Right kidney (tissue), 1 donor: ENCODE measurements around the gene ACAN.

Experiments used
- DNase-seq: peaks from one replicate; pipeline ENCODE4 v3.0.0-alpha.2; 2016

Gene ACAN

DNA sequence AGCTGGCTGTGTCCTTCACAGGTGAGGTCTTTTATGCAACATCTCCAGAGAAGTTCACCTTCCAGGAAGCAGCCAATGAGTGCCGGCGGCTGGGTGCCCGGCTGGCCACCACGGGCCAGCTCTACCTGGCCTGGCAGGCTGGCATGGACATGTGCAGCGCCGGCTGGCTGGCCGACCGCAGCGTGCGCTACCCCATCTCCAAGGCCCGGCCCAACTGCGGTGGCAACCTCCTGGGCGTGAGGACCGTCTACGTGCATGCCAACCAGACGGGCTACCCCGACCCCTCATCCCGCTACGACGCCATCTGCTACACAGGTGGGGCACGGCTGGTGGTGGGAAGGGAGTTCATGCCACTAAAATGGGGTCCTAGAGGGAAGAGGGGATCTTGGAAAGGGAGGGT lies 40.1 kb downstream of the ACAN start:
- no peak for DNase-seq

DNA sequence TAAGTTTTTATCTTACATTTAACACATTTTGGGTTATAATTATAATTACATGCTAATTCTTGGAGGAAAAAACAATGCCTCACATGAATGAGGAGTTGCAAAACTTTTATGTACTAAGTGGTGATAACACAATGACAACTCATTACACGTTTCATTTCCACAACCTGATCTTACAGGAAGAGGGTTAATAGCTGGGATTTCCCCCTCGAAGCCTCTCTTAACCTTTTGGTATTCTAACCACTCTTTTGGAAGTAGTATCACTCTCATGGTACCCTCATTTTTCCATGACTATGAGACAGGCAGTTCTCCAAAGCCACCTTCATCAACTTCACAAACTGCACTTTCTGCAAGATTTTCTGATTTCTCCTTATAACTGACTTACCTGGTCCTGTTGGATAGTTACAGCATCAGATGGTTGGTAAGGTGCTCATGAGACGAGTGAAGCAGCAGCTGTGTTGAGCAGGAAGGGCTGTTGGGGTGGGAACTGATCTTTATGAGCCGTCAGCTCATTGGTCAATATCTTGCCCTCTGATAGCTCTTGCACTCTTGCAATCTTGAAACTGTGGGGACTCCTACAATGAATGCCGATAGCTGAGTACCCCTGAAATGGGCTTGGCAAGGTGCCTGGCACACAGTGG lies 41.6 kb downstream of the ACAN start:
- no peak for DNase-seq

DNA sequence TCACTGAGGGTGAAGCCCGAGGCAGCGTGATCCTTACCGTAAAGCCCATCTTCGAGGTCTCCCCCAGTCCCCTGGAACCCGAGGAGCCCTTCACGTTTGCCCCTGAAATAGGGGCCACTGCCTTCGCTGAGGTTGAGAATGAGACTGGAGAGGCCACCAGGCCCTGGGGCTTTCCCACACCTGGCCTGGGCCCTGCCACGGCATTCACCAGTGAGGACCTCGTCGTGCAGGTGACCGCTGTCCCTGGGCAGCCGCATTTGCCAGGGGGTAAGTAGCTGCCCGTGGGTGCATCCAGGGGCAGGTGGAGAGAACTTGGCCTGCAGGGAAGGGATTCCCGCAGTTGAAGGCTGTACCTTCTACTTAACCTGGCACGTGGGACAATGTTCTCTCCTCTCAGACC lies 42.4 kb downstream of the ACAN start:
- DNase-seq: no peak

DNA sequence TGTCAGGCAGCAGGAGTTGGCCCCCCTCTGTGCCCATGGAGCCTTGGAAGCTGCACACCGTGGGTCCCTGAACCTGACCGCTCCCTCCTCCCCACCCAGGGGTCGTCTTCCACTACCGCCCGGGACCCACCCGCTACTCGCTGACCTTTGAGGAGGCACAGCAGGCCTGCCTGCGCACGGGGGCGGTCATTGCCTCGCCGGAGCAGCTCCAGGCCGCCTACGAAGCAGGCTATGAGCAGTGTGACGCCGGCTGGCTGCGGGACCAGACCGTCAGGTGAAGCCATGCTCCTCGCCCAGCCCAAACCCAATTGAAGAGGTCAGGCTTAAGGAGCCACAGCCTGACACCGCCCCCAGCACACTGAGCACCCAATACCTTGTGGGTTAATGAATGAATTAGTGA lies 43.9 kb downstream of the ACAN start:
- no peak for DNase-seq

DNA sequence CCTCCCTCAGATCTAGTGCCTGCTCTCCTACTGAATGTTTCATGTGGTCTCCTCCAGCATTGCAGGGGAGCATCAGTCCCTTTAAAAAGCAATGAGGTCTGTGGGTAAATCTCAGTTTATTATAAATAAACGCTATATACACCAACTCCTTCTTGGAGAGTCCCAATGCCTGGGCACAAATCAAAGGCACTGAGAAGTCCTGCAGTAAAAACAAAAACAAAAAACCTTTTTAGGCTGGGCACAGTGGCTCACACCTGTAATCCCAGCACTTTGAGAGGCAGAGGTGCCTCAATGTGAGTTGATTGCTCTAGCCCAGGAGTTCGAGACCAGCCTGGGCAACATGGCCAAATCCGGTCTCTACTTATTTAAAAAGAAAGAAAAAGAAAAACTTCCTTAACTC lies 45.0 kb downstream of the ACAN start:
- no peak for DNase-seq

DNA sequence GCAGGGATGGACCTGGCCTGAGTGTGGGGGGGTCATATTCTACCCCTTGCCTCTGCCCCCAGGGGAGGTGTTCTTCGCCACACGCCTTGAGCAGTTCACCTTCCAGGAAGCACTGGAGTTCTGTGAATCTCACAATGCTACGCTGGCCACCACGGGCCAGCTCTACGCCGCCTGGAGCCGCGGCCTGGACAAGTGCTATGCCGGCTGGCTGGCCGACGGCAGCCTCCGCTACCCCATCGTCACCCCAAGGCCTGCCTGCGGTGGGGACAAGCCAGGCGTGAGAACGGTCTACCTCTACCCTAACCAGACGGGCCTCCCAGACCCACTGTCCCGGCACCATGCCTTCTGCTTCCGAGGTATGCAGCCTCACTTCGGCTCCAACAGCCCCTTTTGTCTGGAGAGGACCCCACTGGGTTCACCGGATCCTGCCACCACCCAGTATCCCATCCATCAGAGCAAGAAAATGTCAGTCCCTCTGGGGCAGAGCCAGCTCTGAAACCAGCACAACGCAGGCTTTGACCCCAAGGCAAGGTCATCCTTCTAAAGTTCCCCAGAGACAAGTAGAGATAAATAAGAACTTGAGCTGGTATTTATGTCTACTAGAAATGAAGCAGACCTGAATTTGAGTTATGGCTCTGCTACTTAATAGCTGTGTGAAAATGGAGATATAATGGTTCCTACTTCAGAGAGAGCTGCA lies 46.3 kb downstream of the ACAN start:
- peak; percentile 15 for DNase-seq

DNA sequence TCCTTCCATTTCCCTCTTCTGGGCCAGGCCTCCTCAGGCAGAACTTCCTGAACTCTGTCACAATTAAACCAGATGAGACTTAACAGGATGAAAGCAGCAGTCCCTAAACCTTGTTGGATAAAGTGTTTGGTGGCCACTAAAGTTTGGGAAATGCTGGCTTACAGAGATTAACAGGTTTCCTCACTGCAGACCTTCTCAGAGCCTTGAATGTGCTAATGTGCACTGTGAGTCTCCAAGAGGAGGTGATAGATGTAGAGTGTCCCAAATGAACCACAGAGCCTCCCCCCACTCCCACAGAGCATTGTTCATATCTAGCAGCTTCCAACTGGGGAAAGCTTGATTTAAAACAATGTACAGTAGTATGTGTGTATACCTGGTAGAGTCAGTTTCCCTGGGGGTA lies 49.2 kb downstream of the ACAN start:
- no peak for DNase-seq

DNA sequence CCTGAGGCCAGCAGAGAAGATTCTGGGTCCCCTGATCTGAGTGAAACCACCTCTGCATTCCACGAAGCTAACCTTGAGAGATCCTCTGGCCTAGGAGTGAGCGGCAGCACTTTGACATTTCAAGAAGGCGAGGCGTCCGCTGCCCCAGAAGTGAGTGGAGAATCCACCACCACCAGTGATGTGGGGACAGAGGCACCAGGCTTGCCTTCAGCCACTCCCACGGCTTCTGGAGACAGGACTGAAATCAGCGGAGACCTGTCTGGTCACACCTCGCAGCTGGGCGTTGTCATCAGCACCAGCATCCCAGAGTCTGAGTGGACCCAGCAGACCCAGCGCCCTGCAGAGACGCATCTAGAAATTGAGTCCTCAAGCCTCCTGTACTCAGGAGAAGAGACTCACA lies 55.7 kb downstream of the ACAN start:
- DNase-seq: no peak

DNA sequence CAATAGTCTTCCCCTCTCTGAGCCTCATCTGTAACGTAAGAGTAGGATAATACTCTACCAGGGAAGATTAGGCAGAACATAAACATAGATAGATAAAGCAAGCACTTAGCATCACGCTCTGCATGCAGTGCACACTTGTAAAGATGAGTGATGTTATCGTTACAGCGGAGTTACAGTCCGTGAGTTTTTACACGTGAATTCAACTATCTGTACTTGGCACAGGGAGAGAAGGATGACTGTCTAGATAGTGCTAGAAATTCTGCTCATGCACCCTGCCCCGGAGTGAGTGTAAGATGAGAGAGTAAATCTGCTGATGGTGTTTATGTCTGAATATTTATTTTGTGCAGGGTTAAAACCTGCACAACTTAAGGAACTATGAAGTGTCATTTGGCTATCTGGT lies 56.3 kb downstream of the ACAN start:
- DNase-seq: no peak

DNA sequence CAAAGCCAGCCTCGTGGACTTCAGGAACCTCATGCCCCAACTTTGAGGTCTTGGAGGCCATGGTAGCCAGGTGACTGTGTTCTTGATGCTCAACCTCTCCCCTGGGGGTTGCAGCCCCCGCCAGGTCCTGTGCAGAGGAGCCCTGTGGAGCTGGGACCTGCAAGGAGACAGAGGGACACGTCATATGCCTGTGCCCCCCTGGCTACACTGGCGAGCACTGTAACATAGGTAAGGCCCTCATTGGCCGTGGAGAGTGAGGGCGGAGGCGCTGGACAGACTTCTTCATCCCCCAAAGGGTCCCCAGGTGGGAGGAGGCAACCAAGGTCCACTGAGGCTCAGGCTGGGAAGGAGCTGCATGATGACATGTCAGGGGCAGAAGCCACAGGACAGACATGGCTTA lies 57.0 kb downstream of the ACAN start:
- DNase-seq: no peak

DNA sequence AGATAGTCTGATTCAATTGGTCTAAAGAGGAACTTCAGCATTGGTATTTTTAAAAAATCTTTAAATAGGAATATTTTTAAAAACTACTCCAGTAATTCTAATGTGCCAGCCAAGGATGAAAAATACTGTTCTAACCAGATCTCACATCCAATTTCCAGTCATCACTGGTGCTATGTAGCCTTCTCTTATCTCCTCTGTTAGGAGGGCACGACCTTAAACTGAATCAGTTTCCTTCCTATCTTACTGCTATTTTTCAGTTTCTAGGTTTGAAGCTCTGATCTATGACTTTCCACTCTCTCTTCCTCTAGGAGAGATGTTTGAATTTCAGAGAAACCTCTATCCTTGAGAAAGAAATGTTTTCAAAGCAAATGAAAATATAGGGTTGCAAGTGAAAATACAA lies 60.2 kb downstream of the ACAN start:
- DNase-seq: no peak

DNA sequence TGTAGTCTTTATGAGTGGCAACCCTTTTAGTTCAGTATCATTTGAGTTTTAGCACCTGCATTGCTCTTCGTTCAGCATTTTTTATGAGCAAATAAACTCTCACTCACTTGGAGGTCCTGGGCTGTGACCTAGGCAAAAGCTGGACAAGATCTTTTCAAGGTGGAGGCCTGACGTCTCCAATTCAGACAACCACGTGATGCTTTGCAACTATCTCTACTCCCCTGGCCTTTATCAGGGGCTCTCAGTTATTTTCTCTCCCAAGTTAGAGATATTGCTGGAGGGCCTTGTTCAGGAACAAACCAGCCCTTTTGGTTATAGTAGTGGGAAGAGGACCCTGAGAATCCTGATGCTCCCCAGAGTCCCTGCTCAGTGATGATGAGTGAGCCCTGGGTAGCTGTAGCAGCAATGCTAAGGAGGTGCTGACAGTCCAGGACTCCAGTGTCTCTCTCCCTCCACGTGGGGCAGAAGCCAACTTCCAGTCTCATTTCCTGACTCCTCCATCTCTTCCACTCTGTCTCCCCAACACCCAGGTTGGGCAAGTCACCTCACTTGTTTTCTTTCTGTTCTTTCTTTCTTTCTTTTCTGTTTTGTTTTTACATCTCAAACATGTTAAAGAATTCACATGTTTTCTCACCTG lies 61.7 kb downstream of the ACAN start:
- no peak for DNase-seq

DNA sequence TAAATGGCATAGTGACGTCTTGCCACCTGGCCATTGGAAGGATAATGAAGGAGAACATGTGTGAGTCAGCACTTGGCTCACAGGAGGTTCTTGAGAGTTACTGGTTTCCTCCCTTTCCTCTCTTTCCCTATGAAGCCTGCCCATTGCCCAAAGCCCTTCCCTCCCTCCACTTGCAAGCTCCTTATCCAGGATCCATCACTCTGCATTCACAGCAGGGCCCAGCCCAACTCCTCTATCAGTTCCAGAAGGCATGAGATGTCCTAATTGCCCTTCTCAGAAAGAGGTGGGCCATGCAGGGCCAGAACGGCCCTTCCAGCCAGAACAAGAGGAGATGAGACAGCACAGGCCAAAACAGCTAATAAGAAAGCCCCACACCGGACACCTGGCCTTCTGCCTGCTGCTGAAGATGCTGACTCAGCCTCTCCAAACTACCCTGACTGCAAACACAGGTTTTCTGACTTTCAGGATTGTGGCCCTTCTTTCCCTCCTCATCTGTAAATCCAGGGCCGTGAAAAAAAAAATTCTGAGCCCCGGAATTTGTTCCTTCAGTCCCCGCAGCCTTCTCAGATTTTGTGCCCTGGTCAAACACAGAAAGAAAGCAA lies 62.4 kb downstream of the ACAN start:
- DNase-seq: no peak

DNA sequence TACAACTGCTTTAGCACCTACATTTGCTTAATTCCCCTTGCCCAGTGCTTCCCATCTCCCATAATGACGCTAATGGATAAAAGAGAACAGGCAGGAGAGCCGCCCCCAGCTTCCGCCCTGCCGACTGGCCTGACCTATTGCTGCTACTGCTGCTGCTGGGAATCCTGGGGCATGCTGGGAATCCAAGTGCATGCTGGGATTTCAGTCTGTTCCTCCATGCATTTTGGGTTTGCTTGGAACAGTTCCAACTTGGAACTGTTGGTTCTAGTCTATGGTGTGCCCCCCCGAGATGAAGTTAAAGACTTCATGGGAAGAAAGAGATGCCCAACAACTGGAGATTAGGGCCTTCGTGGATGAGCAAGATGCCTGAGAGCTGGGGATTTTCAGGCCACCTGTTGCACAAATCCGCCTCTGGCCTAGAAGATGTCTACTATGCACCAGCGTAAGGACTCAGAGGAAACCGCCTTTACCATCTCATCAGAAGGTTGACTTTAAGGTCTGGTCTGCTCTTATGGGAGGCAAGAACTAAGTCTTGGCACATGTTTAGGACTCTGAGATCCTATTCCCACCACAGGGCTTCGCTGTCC lies 63.2 kb downstream of the ACAN start:
- DNase-seq: no peak

DNA sequence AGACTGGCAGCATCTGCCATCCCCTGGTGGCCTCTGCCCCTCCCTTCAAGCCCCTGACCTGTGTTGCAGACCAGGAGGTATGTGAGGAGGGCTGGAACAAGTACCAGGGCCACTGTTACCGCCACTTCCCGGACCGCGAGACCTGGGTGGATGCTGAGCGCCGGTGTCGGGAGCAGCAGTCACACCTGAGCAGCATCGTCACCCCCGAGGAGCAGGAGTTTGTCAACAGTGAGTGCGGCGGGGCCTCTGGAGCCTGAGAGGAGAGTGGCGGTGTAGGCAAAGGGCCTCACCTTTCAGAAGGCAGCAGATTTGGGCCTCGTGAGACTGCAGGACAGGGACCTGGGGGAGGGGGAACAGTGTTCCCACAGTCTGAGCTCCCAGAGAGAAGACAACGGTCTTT lies 68.1 kb downstream of the ACAN start:
- no peak for DNase-seq

DNA sequence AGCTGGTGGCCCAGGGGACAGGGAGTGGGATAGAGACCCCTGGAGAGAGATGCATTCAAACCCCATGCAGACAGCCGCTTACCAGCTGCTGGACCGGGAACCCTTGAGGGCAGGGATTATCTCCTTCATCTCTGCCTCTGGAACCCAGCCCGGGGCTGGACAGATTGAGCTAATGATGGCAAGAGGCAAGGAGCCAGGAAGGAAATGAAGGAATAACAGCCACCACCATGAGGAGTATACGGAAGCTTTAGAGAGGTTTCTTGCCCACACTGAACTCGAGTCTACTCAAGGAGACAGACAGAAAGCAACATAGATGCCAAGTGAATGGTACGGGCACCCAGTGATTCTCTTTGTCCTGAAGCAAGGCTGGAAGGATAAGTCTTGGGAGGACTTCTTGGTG lies 68.9 kb downstream of the ACAN start:
- no peak for DNase-seq

DNA sequence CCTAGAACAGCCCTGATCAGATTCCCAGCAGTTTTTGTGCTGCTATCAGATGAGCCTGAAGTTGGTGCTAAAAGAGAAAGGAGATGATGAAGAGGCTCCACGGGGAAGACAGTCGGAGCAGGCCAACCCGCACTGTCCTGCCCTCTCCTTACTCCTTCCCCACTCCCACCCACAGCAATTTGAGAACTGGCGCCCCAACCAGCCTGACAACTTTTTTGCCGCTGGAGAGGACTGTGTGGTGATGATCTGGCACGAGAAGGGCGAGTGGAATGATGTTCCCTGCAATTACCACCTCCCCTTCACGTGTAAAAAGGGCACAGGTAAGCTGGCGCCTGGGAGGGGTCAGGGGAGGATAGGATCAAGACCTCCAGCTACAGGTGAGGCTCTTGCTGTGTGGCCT lies 69.5 kb downstream of the ACAN start:
- no peak for DNase-seq

DNA sequence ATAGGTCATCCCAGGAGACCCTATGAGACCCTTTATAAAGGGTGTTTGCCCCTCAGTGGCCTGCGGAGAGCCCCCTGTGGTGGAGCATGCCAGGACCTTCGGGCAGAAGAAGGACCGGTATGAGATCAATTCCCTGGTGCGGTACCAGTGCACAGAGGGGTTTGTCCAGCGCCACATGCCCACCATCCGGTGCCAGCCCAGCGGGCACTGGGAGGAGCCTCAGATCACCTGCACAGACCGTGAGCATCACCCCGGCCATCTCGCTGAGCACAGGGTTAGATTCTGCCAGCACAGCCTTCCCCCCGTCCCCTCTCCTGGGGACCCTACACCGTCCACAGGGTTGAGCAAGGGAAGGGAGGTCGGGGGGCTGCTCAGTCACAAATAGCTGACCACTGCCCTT lies 70.5 kb downstream of the ACAN start:
- no peak for DNase-seq

DNA sequence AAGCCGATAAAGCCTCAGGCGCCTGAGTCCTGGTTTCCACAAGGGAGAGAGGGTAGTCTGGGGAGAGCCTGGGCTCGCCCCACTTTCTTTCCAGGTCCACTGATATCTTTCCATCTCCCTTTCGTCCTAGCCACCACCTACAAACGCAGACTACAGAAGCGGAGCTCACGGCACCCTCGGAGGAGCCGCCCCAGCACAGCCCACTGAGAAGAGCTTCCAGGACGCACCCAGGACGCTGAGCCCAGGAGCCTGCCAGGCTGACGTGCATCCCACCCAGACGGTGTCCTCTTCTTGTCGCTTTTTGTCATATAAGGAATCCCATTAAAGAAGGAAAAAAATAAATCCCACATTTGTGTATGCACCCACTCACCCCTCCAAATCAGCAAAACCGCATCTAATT lies 71.0 kb downstream of the ACAN start:
- no peak for DNase-seq

DNA sequence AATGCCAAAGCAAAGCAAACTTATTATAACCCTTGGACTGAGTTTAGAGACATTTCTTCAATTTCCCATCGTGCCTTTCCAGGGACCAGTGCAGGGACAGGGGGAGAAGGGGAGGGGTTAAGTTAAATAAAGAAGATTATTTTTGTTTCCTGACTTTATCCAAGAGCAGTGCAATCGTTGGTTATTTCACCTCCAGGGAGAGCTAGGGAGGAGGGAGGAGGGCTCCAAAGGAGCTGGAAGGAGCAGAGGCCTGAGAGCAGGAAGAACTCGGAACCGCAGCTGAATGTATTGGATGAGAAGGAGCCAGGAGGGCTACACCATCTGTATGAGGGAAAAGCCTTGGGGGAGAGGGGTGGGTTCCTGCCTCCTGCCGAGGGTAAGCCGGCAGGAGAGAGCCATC lies 71.4 kb downstream of the ACAN start:
- DNase-seq: no peak

DNA sequence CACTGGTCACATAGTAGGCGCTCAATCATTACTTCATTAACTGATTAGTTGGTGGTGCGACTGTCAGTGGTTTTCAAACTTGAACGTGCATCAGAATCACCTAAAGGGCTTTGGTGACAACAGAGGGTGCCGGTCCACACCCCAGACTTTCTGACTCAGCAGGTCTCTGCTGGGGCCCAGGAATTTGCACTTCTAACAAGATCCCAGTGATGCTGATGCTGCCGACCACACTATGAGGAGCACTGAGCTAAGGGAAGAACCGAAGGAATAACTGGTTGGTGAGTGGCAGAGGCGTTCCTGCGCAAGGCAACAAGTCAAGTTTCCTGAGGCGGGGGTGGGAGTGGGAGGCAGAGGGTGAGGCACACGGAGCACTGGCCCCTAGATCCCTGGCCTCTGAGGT lies 73.3 kb downstream of the ACAN start:
- DNase-seq: no peak

DNA sequence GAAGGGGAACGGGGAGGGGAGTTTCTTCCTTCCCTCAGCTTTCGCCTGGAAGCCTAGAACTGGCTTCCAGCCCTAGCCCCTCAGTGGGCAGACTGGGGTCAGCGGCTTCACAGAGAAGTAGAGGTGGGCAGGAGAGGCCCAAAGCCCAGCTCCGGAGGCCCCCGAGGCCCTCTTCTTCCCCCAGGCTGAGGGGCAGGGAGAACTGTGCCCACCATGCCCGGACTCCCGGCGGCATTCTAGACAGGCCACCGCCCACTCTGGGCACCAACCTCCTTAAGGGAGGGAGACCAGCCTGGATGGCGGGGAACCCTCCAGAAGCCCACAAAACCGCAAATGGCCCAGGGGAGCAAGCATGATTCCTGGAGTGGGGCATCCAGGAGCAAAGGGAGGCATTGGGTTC lies 74.2 kb downstream of the ACAN start:
- no peak for DNase-seq

DNA sequence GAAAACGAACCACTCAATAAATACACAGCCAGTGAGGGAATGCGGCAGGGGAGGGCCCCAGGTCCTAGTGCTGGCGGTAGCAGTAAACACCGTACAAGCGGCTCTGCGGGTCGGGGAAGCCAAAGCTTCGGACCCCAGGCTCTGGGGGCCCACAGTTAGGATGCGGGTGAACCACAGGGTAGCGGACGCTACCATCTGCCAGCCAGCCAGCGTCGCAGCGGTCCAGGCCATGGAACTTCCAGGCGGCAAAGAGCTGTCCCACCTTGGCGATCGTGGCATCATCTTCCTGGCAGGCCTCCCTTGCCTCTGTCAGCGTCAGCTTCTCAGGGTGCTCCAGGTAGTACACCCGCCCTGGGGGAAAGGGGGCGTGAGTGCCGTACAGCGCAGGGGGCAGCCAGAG lies 74.7 kb downstream of the ACAN start:
- DNase-seq: no peak
